GM19328 (cell line): ENCODE results near the gene AMH.
"Not testable (repeated sequence)": the region's sequence is repeated elsewhere in the genome, so short reads cannot be mapped to it uniquely, and the experiment has no call there.

ENCODE experiments used
- ATAC-seq: cut with Tn5 transposase; IDR thresholded peaks from one replicate; pipeline ENCODE4 v1.9.1; 2021; ENCODE audit warnings: mild to moderate bottlenecking, moderate library complexity; ENCODE audit not compliant: unreplicated experiment

AMH gene

GRCh38 chr19:2249010-2249866, at the start of gene AMH:
Gene AMH (plus strand): TSS chr19:2249323. CDS start chr19:2249333, 10 bp downstream.
- ATAC-seq = no peak

GRCh38 chr19:2199861-2200623, 49.1 kb upstream of the AMH start:
- no peak for ATAC-seq

DNA sequence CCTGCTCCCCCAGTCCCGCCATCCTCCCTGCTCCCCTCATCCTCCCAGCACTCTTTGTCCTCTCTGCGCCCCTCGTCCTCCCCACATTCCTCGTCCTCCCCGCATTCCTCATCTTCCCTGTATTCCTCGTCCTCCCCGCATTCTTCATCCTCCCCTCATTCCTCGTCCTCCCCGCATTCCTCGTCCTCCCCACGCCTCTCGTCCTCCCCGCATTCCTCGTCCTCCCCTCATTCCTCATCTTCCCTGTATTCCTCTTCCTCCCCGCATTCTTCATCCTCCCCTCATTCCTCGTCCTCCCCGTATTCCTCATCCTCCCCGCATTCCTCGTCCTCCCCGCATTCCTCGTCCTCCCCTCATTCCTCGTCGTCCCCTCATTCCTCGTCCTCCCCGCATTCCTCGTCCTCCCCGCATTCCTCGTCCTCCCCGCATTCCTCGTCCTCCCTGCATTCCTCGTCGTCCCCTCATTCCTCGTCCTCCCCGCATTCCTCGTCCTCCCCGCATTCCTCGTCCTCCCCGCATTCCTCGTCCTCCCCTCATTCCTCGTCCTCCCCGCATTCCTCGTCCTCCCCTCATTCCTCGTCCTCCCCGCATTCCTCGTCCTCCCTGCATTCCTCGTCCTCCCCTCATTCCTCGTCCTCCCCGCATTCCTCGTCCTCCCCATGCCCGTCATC, 48.4 kb upstream of the AMH start:
- ATAC-seq = not testable (repeated sequence)

- ATAC-seq = no peak
Measured at GRCh38 chr19:2201473-2202148, 47.5 kb upstream of the AMH start.

GRCh38 chr19:2202366-2202765, 46.8 kb upstream of the AMH start:
- ATAC-seq = no peak

DNA sequence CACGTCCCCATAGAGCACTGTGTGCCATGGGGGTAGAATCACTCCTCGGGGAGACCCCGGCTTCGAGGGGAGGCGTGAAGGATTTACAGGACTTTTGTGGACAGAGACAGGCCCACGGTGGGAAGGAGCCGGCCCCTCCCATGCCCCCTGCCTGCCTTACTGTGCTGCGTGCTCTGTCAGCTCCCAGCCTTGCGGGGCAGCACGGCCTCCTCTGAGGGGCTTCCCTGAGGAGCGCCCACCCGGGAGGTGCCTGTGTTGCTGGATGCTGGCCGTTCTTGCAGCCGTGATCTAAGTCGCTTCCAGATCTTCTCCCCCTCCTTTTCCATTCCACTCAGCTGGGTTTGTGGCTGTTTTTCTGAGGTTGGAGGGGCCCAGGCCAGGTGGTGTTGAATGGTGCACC, 42.1 kb upstream of the AMH start:
- no peak for ATAC-seq

DNA sequence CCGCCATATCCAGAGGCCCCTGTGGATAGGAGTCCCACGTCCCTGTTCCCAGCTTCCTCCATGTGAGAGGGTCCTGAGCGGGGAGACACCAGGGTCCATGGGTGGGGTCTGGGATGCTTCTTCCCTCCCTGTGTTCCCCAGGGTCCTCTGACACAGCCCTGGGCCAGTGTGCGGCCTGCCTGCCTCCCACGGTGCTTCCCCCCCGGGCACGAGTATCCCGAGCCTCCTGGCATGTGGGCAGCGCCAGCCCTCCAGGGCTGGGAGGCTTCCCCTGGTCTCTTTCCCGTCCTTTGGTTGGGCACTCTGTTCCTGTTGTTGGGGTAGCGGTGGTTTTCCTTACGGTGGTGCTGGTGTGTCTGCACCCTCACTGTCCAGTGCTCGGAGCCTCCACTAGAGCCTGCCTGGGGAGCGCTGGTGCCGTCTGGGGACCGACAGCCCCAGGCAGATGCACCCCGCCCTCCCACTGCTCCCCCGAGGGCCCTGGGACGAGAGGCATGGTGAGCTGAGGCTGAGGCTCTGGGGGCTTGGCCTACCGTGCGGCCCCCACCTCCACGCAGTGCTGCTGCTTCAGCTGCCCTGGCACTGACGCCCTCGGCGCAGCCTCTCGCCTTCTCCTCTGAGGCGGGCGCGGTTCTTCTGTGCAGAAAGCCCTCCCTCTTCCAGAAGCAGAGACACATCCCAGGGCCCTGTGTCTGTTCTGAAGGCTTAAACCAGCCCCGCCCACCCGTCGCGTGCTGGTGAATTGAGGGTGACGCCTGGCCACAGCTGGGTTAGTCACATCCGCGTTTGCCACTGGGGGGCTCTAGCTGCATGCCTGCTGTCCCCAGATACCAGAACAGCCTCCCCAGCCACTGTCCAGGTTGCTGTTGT, 40.9 kb upstream of the AMH start:
- no peak for ATAC-seq

- no peak for ATAC-seq
Measured at GRCh38 chr19:2208975-2209374, 40.1 kb upstream of the AMH start.

GRCh38 chr19:2209408-2209807, 39.7 kb upstream of the AMH start:
- ATAC-seq = no peak

DNA sequence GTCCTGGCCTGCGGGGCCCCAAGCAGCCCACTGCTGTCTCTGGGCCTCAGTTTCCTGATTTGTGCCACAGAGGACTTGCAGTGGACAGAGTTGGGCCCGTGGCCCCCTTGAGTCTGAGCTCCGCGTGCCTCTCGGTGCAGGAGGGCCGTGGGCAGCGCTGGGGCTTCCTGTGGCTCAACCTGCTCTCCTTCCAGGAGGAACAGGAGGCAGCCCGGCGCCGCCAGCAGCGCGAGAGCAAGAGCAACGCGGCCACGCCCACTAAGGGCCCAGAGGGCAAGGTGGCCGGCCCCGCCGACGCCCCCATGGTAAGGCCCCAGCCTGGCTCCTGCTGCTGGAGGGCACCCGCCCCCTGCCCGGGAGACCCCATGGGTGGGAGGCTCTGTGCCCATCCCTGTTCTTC, 38.9 kb upstream of the AMH start:
- ATAC-seq = no peak

GRCh38 chr19:2210987-2211740, 38.0 kb upstream of the AMH start:
- ATAC-seq = no peak

DNA sequence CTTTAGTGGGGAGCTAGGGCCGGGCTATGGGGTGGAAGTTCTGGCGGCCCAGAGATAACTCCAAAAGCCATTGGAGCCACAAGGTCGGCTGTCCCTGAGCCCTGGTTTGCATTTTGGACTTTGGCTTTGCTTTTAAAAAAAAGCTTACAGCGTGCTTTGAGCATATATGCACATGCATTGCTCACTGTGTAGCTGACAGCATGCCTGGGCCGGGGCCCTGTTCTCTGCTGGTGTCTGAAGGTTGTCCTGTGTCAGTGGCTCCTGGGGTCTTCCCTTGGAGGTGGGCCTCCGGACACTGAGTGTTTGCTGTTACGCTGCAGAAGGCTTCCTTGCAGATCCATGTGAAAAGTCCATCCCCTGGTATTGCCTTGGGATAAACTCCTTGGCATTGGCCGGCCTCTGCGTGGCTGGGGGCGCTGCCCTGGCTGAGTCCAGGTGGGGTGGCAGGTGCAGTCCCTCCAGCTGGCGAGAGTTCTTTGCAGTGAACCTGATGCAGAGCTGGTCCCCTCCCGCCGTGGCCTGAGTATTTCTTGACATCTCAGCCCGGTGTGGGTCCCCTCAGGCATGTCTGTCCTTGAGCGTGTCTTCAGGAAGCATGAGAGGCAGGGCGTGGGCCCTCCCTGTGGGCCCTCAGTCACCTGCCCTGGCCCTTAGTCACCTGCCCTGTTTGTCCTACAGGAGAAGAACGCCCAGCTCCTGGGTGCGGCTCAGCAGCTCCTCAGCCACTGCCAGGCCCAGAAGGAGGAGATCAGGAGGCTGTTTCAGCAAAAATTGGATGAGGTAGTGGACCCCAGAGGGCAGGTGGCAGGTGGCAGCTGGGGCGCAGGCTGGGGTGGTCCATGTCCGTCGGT, 36.0 kb upstream of the AMH start:
- ATAC-seq = no peak

DNA sequence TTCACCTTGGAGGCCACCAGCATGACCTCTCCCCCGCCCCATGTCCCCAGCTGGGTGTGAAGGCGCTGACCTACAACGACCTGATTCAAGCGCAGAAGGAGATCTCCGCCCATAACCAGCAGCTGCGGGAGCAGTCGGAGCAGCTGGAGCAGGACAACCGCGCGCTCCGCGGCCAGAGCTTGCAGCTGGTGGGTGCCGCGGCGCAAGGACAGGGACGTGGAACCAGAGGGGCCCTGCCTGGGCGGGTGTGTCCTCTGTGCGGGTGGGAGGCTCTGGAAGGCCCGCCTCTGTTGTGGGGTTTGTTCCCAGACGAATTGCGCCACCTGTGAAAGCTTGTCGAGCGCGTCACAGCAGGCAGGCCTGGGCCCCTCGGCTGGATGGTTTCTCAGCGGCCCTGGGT, 35.3 kb upstream of the AMH start:
- no peak for ATAC-seq

DNA sequence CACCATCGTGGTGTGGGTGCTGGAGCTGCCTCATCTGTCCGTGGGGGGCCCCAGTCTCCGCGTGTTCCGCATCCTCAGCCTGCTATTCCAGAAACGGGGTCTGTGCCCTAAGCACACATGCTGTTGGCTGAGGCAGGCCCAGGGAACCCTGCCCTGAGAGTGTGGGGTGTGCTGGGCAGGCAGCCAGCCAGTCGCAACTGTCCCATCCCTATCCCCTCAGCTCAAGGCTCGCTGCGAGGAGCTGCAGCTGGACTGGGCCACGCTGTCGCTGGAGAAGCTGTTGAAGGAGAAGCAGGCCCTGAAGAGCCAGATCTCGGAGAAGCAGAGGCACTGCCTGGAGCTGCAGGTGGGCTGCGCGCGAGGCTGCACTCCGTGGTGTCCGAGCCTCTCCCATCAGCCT, 34.9 kb upstream of the AMH start:
- ATAC-seq = no peak

GRCh38 chr19:2215281-2215751, 33.8 kb upstream of the AMH start:
- ATAC-seq = no peak

DNA sequence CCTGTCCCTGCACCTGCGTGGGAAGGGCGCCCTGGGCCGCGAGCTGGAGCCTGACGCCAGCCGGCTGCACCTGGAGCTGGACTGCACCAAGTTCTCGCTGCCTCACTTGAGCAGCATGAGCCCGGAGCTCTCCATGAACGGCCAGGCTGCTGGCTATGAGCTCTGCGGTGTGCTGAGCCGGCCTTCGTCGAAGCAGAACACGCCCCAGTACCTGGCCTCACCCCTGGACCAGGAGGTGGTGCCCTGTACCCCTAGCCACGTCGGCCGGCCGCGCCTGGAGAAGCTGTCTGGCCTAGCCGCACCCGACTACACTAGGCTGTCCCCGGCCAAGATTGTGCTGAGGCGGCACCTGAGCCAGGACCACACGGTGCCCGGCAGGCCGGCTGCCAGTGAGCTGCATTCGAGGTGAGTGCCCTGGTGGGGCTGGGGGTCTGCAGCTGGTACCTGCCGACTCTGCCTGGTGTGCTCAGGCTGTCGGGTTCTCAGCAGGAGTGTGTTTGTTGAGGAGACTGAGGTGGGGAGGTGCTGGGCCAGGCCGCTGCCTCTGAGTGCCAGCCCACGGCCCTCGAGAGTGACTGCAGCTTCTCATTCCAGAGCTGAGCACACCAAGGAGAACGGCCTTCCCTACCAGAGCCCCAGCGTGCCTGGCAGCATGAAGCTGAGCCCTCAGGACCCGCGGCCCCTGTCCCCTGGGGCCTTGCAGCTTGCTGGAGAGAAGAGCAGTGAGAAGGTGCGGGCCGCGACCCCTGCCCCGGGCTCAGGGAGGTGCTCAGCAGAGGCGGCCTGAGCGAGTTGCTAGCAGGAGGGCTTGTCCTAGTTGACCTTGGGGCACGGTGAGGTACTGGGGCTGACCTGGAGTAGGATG, 32.5 kb upstream of the AMH start:
- no peak for ATAC-seq

DNA sequence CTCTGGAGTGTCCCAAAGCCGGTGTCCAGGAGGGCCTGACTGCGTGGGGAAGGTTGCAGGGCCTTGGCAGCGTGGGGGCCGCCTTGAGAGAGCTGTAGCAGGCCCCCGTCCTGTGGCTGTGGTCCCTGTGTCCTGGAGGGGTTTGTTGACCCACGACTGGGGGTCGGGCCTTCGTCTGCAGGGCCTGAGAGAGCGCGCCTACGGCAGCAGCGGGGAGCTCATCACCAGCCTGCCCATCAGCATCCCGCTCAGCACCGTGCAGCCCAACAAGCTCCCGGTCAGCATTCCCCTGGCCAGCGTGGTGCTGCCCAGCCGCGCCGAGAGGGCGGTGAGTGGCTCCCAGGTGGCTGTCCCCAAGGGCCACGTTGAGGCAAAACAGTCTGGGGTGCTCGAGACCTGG, 31.5 kb upstream of the AMH start:
- no peak for ATAC-seq
